Chondrocyte (in vitro differentiated cells): ENCODE results near the gene INHBB. TPM values are rescaled to one million over a fixed set of nuclear protein-coding genes. Genes with fewer than 3 reads are reported as not detected.

Experiments
- DNase-seq: peaks from one replicate; pipeline ENCODE4 v3.0.0; 2021; ENCODE audit warnings: mixed read lengths, low spot score
- H3K27ac Mint-ChIP-seq: one replicate; pipeline ENCODE4 v1.8.0; 2021; ENCODE audit warnings: mild to moderate bottlenecking, moderate library complexity, mixed read lengths; ENCODE audit not compliant: unreplicated experiment
- H3K27me3 Mint-ChIP-seq: 2 replicates; pipeline ENCODE4 v1.8.0; 2021; ENCODE audit warnings: low read depth, mixed read lengths
- H3K36me3 Mint-ChIP-seq: 2 replicates; pipeline ENCODE4 v1.8.0; 2021; ENCODE audit warnings: low read depth, mixed read lengths
- H3K4me1 Mint-ChIP-seq: 2 replicates; pipeline ENCODE4 v1.8.0; 2021; ENCODE audit warnings: low read depth, mild to moderate bottlenecking, mixed read lengths
- H3K4me3 Mint-ChIP-seq: one replicate; pipeline ENCODE4 v1.8.0; 2021; ENCODE audit warnings: mild to moderate bottlenecking, moderate library complexity, mixed read lengths; ENCODE audit not compliant: unreplicated experiment
- H3K9me3 Mint-ChIP-seq: 2 replicates; pipeline ENCODE4 v1.8.0; 2021; ENCODE audit warnings: low read depth, mixed read lengths
- CTCF ChIP-seq: fragments of 200-600 bp; sonication (generic); IDR thresholded peaks from 2 replicates; pipeline ENCODE4 v1.5.0; 2021; ENCODE audit warnings: antibody characterized with exemption, mild to moderate bottlenecking, moderate library complexity
- total RNA-seq: library from RNA; stranded (reverse); gene quantifications from 3 replicates; pipeline ENCODE4 v1.2.1, GENCODE V29; 2021

INHBB gene
- total RNA-seq, 1 donor from 2014 or later: 1.3 TPM

DNA sequence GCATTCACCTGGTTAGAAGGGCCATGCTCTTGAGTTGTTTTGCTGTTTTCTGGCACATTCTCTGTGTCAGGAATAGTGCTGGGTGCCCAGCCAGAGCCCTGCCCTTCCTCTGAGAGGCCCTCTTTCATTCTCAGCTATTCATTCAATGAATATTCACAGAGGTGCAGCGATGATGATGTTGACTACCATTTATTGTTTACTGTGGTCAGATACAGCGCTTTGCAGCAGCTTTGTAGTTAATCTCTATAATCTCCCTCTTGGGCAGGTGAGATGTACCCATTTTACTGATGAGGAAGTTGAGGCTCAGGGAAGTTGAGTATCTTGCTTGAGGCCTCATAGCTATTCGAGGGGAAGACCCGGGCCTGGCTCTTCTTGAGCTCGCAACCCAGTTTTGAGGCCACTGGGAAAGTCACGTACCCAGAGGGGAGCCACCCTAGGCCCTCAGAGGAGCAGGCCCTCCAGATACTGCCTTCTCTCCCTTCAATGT is 9.9 kb downstream of the INHBB start:
- no peaks in the 10 kb centered on the region for H3K9me3 Mint-ChIP-seq
- no peaks in the 10 kb centered on the region for H3K4me1 Mint-ChIP-seq
- H3K4me3 Mint-ChIP-seq: no peak overlapping the region
- no peak for TF ChIP-seq CTCF
- no peak overlapping the region for H3K27ac Mint-ChIP-seq
- H3K36me3 Mint-ChIP-seq: no peaks in the 10 kb centered on the region
- peaks cover 38% of the 10 kb centered on the region for H3K27me3 Mint-ChIP-seq
- DNase-seq: no peak

- no peak for DNase-seq
- TF ChIP-seq CTCF: no peak
- H3K9me3 Mint-ChIP-seq: no peaks in the 10 kb centered on the region
Observed at GRCh38 chr2:120357768-120358167, 11.8 kb downstream of the INHBB start.

GRCh38 chr2:120358734-120359465 is 13.0 kb downstream of the INHBB start:
- no peaks in the 10 kb centered on the region for H3K9me3 Mint-ChIP-seq
- no peaks in the 10 kb centered on the region for H3K36me3 Mint-ChIP-seq
- no peak for DNase-seq
- no peak overlapping the region for H3K27ac Mint-ChIP-seq
- TF ChIP-seq CTCF: no peak
- H3K27me3 Mint-ChIP-seq: peaks cover 42% of the 10 kb centered on the region
- H3K4me1 Mint-ChIP-seq: no peaks in the 10 kb centered on the region
- no peak overlapping the region for H3K4me3 Mint-ChIP-seq

More at GRCh38 chr2:120357768-120358167, 11.8 kb downstream of the INHBB start:
- Mint-ChIP-seq H3K4me3 (no peak overlapping the region), H3K27me3 (peaks cover 42% of the 10 kb centered on the region), H3K4me1 (no peaks in the 10 kb centered on the region), H3K36me3 (no peaks in the 10 kb centered on the region), H3K27ac (no peak overlapping the region)

GRCh38 chr2:120360307-120360855 is 14.4 kb downstream of the INHBB start:
- Mint-ChIP-seq H3K27me3 (peaks cover 33% of the 10 kb centered on the region), H3K4me1 (no peaks in the 10 kb centered on the region), H3K9me3 (no peaks in the 10 kb centered on the region), H3K27ac (no peak overlapping the region), H3K36me3 (no peaks in the 10 kb centered on the region), H3K4me3 (no peak overlapping the region)
- no peak for DNase-seq
- no peak for TF ChIP-seq CTCF

DNA sequence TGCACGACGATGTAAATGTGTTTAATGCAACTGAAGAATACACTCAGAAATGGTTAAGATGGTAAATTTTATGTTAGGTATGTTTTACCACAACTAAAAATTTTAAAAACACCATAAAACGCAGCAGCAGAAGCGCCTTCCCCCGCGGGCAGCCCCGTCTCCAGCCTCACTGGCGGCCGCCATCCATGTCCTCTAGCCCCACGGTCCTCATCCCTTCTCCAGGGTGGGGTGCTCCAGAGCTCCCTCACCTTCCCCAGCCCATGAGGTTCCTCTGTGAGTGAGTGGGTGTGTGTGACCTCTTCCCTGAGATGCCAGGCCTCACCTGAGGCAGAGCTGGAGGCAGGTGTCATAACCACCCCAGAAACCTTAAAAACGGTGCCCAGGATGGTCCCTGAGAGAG is 17.0 kb downstream of the INHBB start:
- Mint-ChIP-seq H3K4me1 (peaks cover 5% of the 10 kb centered on the region), H3K36me3 (no peaks in the 10 kb centered on the region), H3K27ac (no peak overlapping the region), H3K4me3 (no peak overlapping the region), H3K27me3 (peaks cover 13% of the 10 kb centered on the region), H3K9me3 (no peaks in the 10 kb centered on the region)
- no peak for TF ChIP-seq CTCF
- no peak for DNase-seq
